ENCODE data around the gene DFFA.

- TF ChIP-seq CTCF (IDR thresholded peaks at IDR 0.05) = no peak
- no peak for TF ChIP-seq EZH2phosphoT487 (IDR thresholded peaks at IDR 0.05; ENCODE audit: borderline replicate concordance, low read depth)
- no peak for TF ChIP-seq SMC3 (IDR thresholded peaks at IDR 0.05; ENCODE audit: low read depth, low read length)
Observed at GRCh38 chr1:10506677-10507047, 34.3 kb upstream of the DFFA start.

Measured in SK-N-SH (cell line).